Upper lobe of left lung (tissue), 4 donors: ENCODE results near the gene HCST.

ENCODE experiments used
- EP300 ChIP-seq, 4 donors: sonication (generic); formaldehyde crosslinking; IDR thresholded peaks; one replicate each; pipeline ENCODE4 v1.5.1; 2017; ENCODE audit warnings: antibody characterized with exemption in 4 of 4, control low read depth in 2 of 4
- POLR2A ChIP-seq, 4 donors: fragments of 450-650 bp; IDR thresholded peaks; one replicate each; pipeline ENCODE4 v1.5.1; 2016 to 2017; ENCODE audit warnings: antibody characterized with exemption in 4 of 4, mild to moderate bottlenecking in 2 of 4
- POLR2AphosphoS5 ChIP-seq, 2 donors: sonication (generic); formaldehyde crosslinking; IDR thresholded peaks; one replicate each; pipeline ENCODE4 v1.5.1; 2017; ENCODE audit warnings: antibody characterized with exemption in 2 of 2
- TF ChIP-seq, protein P1 (sequence below), 6 experiments: fragments of 450-650 bp in 4 of 6; fragments of 200-600 bp in 2 of 6; sonication (generic) in 2 of 6; IDR thresholded peaks; one replicate each; pipeline ENCODE4 v1.5.1; 2016 to 2019; ENCODE audit warnings: antibody characterized with exemption in 6 of 6

DNA sequence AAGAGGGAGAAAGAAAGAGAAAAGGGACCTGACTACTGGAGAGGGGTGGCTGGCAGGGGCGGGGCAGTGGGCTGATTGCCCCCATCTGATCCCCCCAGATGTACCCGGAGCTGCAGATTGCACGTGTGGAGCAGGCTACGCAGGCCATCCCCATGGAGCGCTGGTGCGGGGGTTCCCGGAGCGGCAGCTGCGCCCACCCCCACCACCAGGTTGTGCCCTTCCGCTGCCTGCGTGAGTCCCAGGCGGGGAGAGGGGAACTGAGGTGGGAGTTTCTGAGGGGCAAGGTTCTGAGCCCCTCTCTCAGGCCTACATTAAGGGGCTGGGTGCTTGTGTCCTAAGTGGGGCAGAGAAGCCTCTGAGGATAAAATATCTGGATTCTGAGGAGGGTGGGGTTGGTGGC lies 31.5 kb upstream of the HCST start:
- TF ChIP-seq, protein P1, sequence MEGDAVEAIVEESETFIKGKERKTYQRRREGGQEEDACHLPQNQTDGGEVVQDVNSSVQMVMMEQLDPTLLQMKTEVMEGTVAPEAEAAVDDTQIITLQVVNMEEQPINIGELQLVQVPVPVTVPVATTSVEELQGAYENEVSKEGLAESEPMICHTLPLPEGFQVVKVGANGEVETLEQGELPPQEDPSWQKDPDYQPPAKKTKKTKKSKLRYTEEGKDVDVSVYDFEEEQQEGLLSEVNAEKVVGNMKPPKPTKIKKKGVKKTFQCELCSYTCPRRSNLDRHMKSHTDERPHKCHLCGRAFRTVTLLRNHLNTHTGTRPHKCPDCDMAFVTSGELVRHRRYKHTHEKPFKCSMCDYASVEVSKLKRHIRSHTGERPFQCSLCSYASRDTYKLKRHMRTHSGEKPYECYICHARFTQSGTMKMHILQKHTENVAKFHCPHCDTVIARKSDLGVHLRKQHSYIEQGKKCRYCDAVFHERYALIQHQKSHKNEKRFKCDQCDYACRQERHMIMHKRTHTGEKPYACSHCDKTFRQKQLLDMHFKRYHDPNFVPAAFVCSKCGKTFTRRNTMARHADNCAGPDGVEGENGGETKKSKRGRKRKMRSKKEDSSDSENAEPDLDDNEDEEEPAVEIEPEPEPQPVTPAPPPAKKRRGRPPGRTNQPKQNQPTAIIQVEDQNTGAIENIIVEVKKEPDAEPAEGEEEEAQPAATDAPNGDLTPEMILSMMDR (IDR thresholded peaks at IDR 0.05), result no peak
- TF ChIP-seq EP300 (IDR thresholded peaks at IDR 0.05) (no peak), POLR2A (IDR thresholded peaks at IDR 0.05) (no peak), POLR2AphosphoS5 (IDR thresholded peaks at IDR 0.05) (no peak)
